HCT116 (cell line): ENCODE results near the gene SLMAP. TPM values are rescaled to one million over a fixed set of nuclear protein-coding genes. Genes with fewer than 3 reads are reported as not detected.
"Not testable (repeated sequence)": the region's sequence is repeated elsewhere in the genome, so short reads cannot be mapped to it uniquely, and the experiment has no call there.

Experiments
- ATAC-seq: fragments of 200-7000 bp; cut with Tn5 transposase; 2 replicates; pipeline ENCODE4 v1.9.1; 2020; ENCODE audit warnings: mild to moderate bottlenecking, moderate library complexity
- BruUV-seq: library from RNA; stranded (reverse); fragments of 400-500 nt; replicated peaks from 2 replicates; lab custom pipeline; 2021; lab: Mats Ljungman, UMichigan
- CTCF ChIA-PET: fragments of 300-600 bp; sonication (Branson Sonifier 250); formaldehyde crosslinking; loops from one replicate; lab custom pipeline; 2021; ENCODE audit warnings: antibody characterized with exemption; lab: Charles Lee
- POLR2A ChIA-PET: fragments of 300-600, 350-600 bp; sonication (Branson Sonifier 250); formaldehyde crosslinking; loops from one replicate; lab custom pipeline; 2021; ENCODE audit warnings: antibody characterized with exemption; lab: Charles Lee
- RAD21 ChIA-PET, 2 experiments: fragments of 300-600 bp; sonication (Branson Sonifier 250); formaldehyde crosslinking; loops; one replicate each; lab custom pipeline; 2023; ENCODE audit warnings: low total read pairs in 2 of 2; ENCODE audit not compliant: uncharacterized antibody in 2 of 2, unreplicated experiment in 2 of 2, low non-redundant PET in 1 of 2; lab: Charles Lee
- DNase-seq: peaks from one replicate; pipeline ENCODE4 v3.0.0-alpha.2; 2010; ENCODE audit warnings: low read depth, low spot score
- H2AFZ ChIP-seq: fragments of 200-600 bp; shearing (Covaris generic), sonication (generic); 2 replicates; pipeline ENCODE4 v1.6.1; 2017; ENCODE audit warnings: low read depth, mixed run types, mixed read lengths, antibody characterized with exemption, low read length; ENCODE audit not compliant: poor library complexity, severe bottlenecking
- H3K27ac ChIP-seq: 2 replicates; pipeline ENCODE4 v1.5.1; 2012; ENCODE audit warnings: low read depth, low read length
- H3K27me3 ChIP-seq: fragments of 200-600 bp; sonication (generic); 2 replicates; pipeline ENCODE4 v1.6.1; 2016; ENCODE audit warnings: mixed run types, low read length, mixed read lengths; ENCODE audit not compliant: insufficient read depth
- H3K36me3 ChIP-seq, 2 experiments: fragments of 200-500 bp in 1 of 2; fragments of 200-600 bp in 1 of 2; sonication (Bioruptor generic) in 1 of 2; sonication (generic) in 1 of 2; 2 replicates each; pipeline versions ENCODE4 v1.5.1 to v1.6.1; 2014 to 2016; ENCODE audit warnings: low read length in 2 of 2, inconsistent platforms in 1 of 2, mixed read lengths in 1 of 2, mixed run types in 1 of 2; ENCODE audit not compliant: insufficient read depth in 2 of 2, control insufficient read depth in 1 of 2
- H3K4me1 ChIP-seq, 2 experiments: fragments of 200-600 bp in 1 of 2; sonication (generic) in 1 of 2; 2 replicates each; pipeline versions ENCODE4 v1.5.1 to v1.6.1; 2012 to 2017; ENCODE audit warnings: low read length in 2 of 2, inconsistent platforms in 1 of 2, mild to moderate bottlenecking in 1 of 2, mixed read lengths in 1 of 2, mixed run types in 1 of 2, moderate library complexity in 1 of 2; ENCODE audit not compliant: insufficient read depth in 2 of 2, control insufficient read depth in 1 of 2
- H3K4me2 ChIP-seq: fragments of 200-600 bp; sonication (generic); 2 replicates; pipeline ENCODE4 v1.6.1; 2017; ENCODE audit warnings: mixed run types, low read length, mixed read lengths
- H3K4me3 ChIP-seq, 2 experiments: fragments of 200-600 bp in 1 of 2; sonication (generic) in 1 of 2; replicated peaks in 1 of 2; 2 replicates each; pipeline ENCODE4 v1.5.1; 2011 to 2016; ENCODE audit warnings: low read length in 2 of 2, control low read depth in 1 of 2, low read depth in 1 of 2, mild to moderate bottlenecking in 1 of 2, mixed read lengths in 1 of 2, mixed run types in 1 of 2
- H3K79me2 ChIP-seq: fragments of 200-600 bp; sonication (generic); 2 replicates; pipeline ENCODE4 v1.6.1; 2017; ENCODE audit warnings: mild to moderate bottlenecking, mixed run types, low read length, moderate library complexity, mixed read lengths; ENCODE audit not compliant: insufficient read depth
- H3K9ac ChIP-seq: fragments of 200-600 bp; sonication (generic); 2 replicates; pipeline ENCODE4 v1.6.1; 2016; ENCODE audit warnings: low read length, mixed read lengths
- H3K9me2 ChIP-seq: fragments of 200-600 bp; sonication (generic), shearing (Covaris generic); 2 replicates; pipeline ENCODE4 v1.6.1; 2017; ENCODE audit warnings: mixed run types, mild to moderate bottlenecking, moderate library complexity; ENCODE audit not compliant: insufficient read depth
- H3K9me3 ChIP-seq, 2 experiments: fragments of 200-500 bp in 1 of 2; fragments of 200-600 bp in 1 of 2; sonication (Bioruptor generic) in 1 of 2; sonication (generic) in 1 of 2; 2 replicates each; pipeline ENCODE4 v1.6.1; 2014 to 2017; ENCODE audit warnings: low read length in 2 of 2, mixed read lengths in 2 of 2, inconsistent platforms in 1 of 2, low read depth in 1 of 2, mild to moderate bottlenecking in 1 of 2, mixed run types in 1 of 2, moderate library complexity in 1 of 2; ENCODE audit not compliant: control insufficient read depth in 1 of 2, insufficient read depth in 1 of 2
- H4K20me1 ChIP-seq: fragments of 200-600 bp; sonication (generic), shearing (Covaris generic); 2 replicates; pipeline ENCODE4 v1.6.1; 2017; ENCODE audit warnings: mixed run types, mild to moderate bottlenecking, moderate library complexity; ENCODE audit not compliant: insufficient read depth
- CEBPB ChIP-seq: IDR thresholded peaks from 2 replicates; pipeline ENCODE4 v1.6.1; 2012; ENCODE audit warnings: low read depth
- ELF1 ChIP-seq: IDR thresholded peaks from 2 replicates; pipeline ENCODE4 v1.6.1; 2012; ENCODE audit warnings: low read depth, borderline replicate concordance
- EZH2phosphoT487 ChIP-seq: fragments of 200-600 bp; IDR thresholded peaks from 2 replicates; pipeline ENCODE4 v1.6.1; 2018; ENCODE audit warnings: antibody characterized with exemption, borderline replicate concordance
- MAX ChIP-seq: IDR thresholded peaks from 2 replicates; pipeline ENCODE4 v1.6.1; 2012
- RAD21 ChIP-seq: IDR thresholded peaks from 2 replicates; pipeline ENCODE4 v1.6.1; 2012; ENCODE audit warnings: low read depth, mild to moderate bottlenecking
- REST ChIP-seq: IDR thresholded peaks from 2 replicates; pipeline ENCODE4 v1.6.1; 2012; ENCODE audit warnings: low read depth
- SRF ChIP-seq: IDR thresholded peaks from 2 replicates; pipeline ENCODE4 v1.6.1; 2012; ENCODE audit warnings: low read depth
- ZNF274 ChIP-seq: fragments of 200-500 bp; sonication (Bioruptor generic); IDR thresholded peaks from 2 replicates; pipeline ENCODE4 v1.6.1; 2014; ENCODE audit warnings: mild to moderate bottlenecking, low read depth, low read length, inconsistent platforms
- intact Hi-C: fragments of 100-400 bp; cut with micrococcal nuclease; formaldehyde crosslinking; loops from 2 replicates; pipeline ENCODE4 v1.10.0; 2022
- total RNA-seq: library from RNA; stranded (reverse); gene quantifications from one replicate; pipeline ENCODE4 v1.2.1, GENCODE V29; 2021; ENCODE audit not compliant: unreplicated experiment

Gene SLMAP
- total RNA-seq, 1 experiment from 2014 or later = 81.0 TPM

- RAD21 ChIA-PET = no interaction called here
- no peaks in the 10 kb centered on the region for H3K9me3 ChIP-seq
- H3K36me3 ChIP-seq = no peaks in the 10 kb centered on the region; a peak in 1 of 4 replicates
- intact Hi-C loops = no loop called here
- no peak for TF ChIP-seq CEBPB
- TF ChIP-seq EZH2phosphoT487 = no peak
- no peak for TF ChIP-seq REST
- TF ChIP-seq MAX = no peak
- TF ChIP-seq ZNF274 = no peak
- no peak for TF ChIP-seq RAD21
- no peak for TF ChIP-seq ELF1
- no peak for TF ChIP-seq SRF
- H3K9me2 ChIP-seq = no peaks in the 10 kb centered on the region
- no peaks in the 10 kb centered on the region for H3K27me3 ChIP-seq
- no peak overlapping the region for H3K27ac ChIP-seq
- CTCF ChIA-PET = no interaction called here
- BruUV-seq = no TSS peak
- ATAC-seq = no peak
- no peak overlapping the region for H3K9ac ChIP-seq
- POLR2A ChIA-PET = no interaction called here
- H4K20me1 ChIP-seq = no peaks in the 10 kb centered on the region
- no peak for DNase-seq
- H3K4me3 ChIP-seq = no peak overlapping the region
- H3K4me1 ChIP-seq = no peaks in the 10 kb centered on the region
- H3K79me2 ChIP-seq = no peaks in the 10 kb centered on the region; the same call in 1 of the 2 replicates
- no peak overlapping the region for H2AFZ ChIP-seq
- H3K4me2 ChIP-seq = no peak overlapping the region
Measured at GRCh38 chr3:57877116-57877515, 121.0 kb downstream of the SLMAP start.

- H3K27me3 ChIP-seq, POLR2A ChIA-PET, ATAC-seq, H3K79me2 ChIP-seq, H3K4me1 ChIP-seq, CTCF ChIA-PET, H3K27ac ChIP-seq, H3K9me3 ChIP-seq, H3K4me2 ChIP-seq, H3K9me2 ChIP-seq, H3K36me3 ChIP-seq, RAD21 ChIA-PET, BruUV-seq, H2AFZ ChIP-seq, H3K4me3 ChIP-seq, DNase-seq, H3K9ac ChIP-seq, H4K20me1 ChIP-seq, intact Hi-C loops: not testable (repeated sequence)
Measured at GRCh38 chr3:57884436-57884835, 128.3 kb downstream of the SLMAP start.
